Naive thymus-derived CD4-positive, alpha-beta T cell (primary cell): ENCODE measurements around the gene PLEKHG4B. TPM values are rescaled to one million over a fixed set of nuclear protein-coding genes. Genes with fewer than 3 reads are reported as not detected.

Experiments
- ATAC-seq: fragments of 150-1000 bp; cut with Tn5 transposase; 2 replicates; pipeline ENCODE4 v1.10.0; 2021; ENCODE audit warnings: mild to moderate bottlenecking, moderate library complexity
- CTCF ChIA-PET: fragments of 350-600 bp; sonication (Branson Sonifier 250); formaldehyde crosslinking; loops from one replicate; lab custom pipeline; 2021; ENCODE audit warnings: antibody characterized with exemption; lab: Charles Lee
- POLR2A ChIA-PET: fragments of 350-600 bp; sonication (Branson Sonifier 250); formaldehyde crosslinking; loops from one replicate; lab custom pipeline; 2021; ENCODE audit warnings: antibody characterized with exemption, inconsistent platforms; lab: Charles Lee
- DNase-seq, 9 donors: peaks; one replicate each; pipeline versions ENCODE4 v3.0.0 to v3.0.0-alpha.2; 2020 to 2022; ENCODE audit warnings: mixed read lengths in 1 of 9
- H3K27ac ChIP-seq: one replicate; pipeline ENCODE4 v1.7.0; 2013; ENCODE audit warnings: mild to moderate bottlenecking, low read depth, low read length, moderate library complexity
- H3K27me3 ChIP-seq, 2 donors: one replicate each; pipeline ENCODE4 v1.7.0; 2013; ENCODE audit warnings: low read length in 2 of 2, mild to moderate bottlenecking in 2 of 2, moderate library complexity in 2 of 2; ENCODE audit not compliant: control insufficient read depth in 2 of 2, insufficient read depth in 2 of 2
- H3K36me3 ChIP-seq, 3 experiments: 1 replicate in 2 of 3; 2 replicates in 1 of 3; pipeline ENCODE4 v1.7.0; 2013; ENCODE audit warnings: low read length in 3 of 3, mild to moderate bottlenecking in 3 of 3, moderate library complexity in 1 of 3; ENCODE audit not compliant: insufficient read depth in 3 of 3, control insufficient read depth in 2 of 3
- H3K4me1 ChIP-seq, 2 donors: one replicate each; pipeline ENCODE4 v1.7.0; 2013; ENCODE audit warnings: low read length in 2 of 2, mild to moderate bottlenecking in 2 of 2, moderate library complexity in 1 of 2; ENCODE audit not compliant: control insufficient read depth in 2 of 2, insufficient read depth in 2 of 2
- H3K4me3 ChIP-seq: 2 replicates; pipeline ENCODE4 v1.7.0; 2013; ENCODE audit warnings: mild to moderate bottlenecking, low read length
- H3K9me3 ChIP-seq, 3 experiments: 1 replicate in 2 of 3; 2 replicates in 1 of 3; pipeline ENCODE4 v1.7.0; 2013; ENCODE audit warnings: low read length in 3 of 3; ENCODE audit not compliant: control insufficient read depth in 2 of 3
- H3K27ac Mint-ChIP-seq, 9 donors: one replicate each; pipeline ENCODE4 v1.8.0; 2020 to 2022; ENCODE audit warnings: mixed read lengths in 9 of 9, mild to moderate bottlenecking in 8 of 9, moderate library complexity in 5 of 9, inconsistent platforms in 2 of 9
- H3K27me3 Mint-ChIP-seq, 5 donors: one replicate each; pipeline ENCODE4 v1.8.0; 2021 to 2022; ENCODE audit warnings: mixed read lengths in 5 of 5, mild to moderate bottlenecking in 1 of 5
- H3K36me3 Mint-ChIP-seq, 5 donors: one replicate each; pipeline ENCODE4 v1.8.0; 2020 to 2022; ENCODE audit warnings: mixed read lengths in 5 of 5, mild to moderate bottlenecking in 3 of 5, inconsistent platforms in 1 of 5
- H3K4me1 Mint-ChIP-seq, 7 donors: one replicate each; pipeline ENCODE4 v1.8.0; 2020 to 2022; ENCODE audit warnings: mixed read lengths in 7 of 7, mild to moderate bottlenecking in 3 of 7, inconsistent platforms in 1 of 7
- H3K4me3 Mint-ChIP-seq, 10 donors: one replicate each; pipeline ENCODE4 v1.8.0; 2020 to 2022; ENCODE audit warnings: mild to moderate bottlenecking in 10 of 10, mixed read lengths in 10 of 10, moderate library complexity in 6 of 10, inconsistent platforms in 2 of 10
- H3K9me3 Mint-ChIP-seq, 11 donors: one replicate each; pipeline ENCODE4 v1.8.0; 2020 to 2022; ENCODE audit warnings: mixed read lengths in 11 of 11, mild to moderate bottlenecking in 4 of 11, inconsistent platforms in 1 of 11, moderate library complexity in 1 of 11
- intact Hi-C, 2 donors: fragments of 100-400 bp; cut with micrococcal nuclease; formaldehyde crosslinking; loops; one replicate each; pipeline ENCODE4 v1.15.1; 2023
- polyA plus RNA-seq, 2 donors: library from polyadenylated mRNA; unstranded; fragments of 300-500 nt; fragmentation: Illumina TruSeq; gene quantifications; one replicate each; pipeline ENCODE4 v1.2.3, GENCODE V29; 2021
- total RNA-seq, 6 experiments: library from RNA in 5 of 6; stranded (reverse) in 5 of 6; gene quantifications; 1 replicate in 5 of 6; 2 replicates in 1 of 6; pipeline ENCODE4 v1.2.3 and lab custom pipeline; 2021 to 2026

PLEKHG4B gene
- total and polyA plus RNA-seq, 7 experiments from 2014 or later = 0.39 to 2.0 TPM; not detected in 5

DNA sequence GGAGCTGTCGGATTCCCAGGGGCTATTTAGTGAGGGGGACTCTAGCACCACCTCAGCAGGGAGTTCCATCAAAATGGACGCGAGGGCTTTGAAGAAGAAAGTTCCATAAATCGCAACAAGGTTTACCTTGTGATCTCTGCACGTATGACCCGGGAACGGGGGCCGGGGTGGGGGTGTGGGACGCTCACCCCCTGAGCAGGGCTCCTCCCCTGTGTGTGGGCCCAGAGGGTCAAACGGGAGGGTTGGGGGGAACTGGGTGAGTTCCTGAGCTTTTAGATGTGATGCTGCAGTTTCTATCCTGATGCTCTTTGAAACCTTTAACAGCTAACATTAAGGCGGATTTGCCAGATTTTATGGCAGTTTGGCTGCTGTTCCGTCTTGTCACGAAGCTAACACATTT is 80.5 kb downstream of the PLEKHG4B start:
- Histone ChIP-seq H3K4me3 (no peak overlapping the region), H3K9me3 (no peaks in the 10 kb centered on the region), H3K36me3 (no peaks in the 10 kb centered on the region), H3K27me3 (no peaks in the 10 kb centered on the region), H3K4me1 (no peaks in the 10 kb centered on the region), H3K27ac (no peak overlapping the region)
- H3K4me3 Mint-ChIP-seq = no peak overlapping the region
- H3K27ac Mint-ChIP-seq = no peak overlapping the region
- intact Hi-C loops = no loop called here
- ChIA-PET CTCF (no interaction called here), POLR2A (no interaction called here)
- H3K27me3 Mint-ChIP-seq = peaks cover 0 to 5% (median 0%) of the 10 kb centered on the region in 5 donors
- H3K4me1 Mint-ChIP-seq = peaks cover 0 to 1% (median 0%) of the 10 kb centered on the region in 7 donors
- H3K9me3 Mint-ChIP-seq = no peaks in the 10 kb centered on the region
- peaks cover 0 to 4% (median 0%) of the 10 kb centered on the region in 5 donors for H3K36me3 Mint-ChIP-seq
- ATAC-seq = no peak
- no peak for DNase-seq

GRCh38 chr5:172841-173251 is 80.9 kb downstream of the PLEKHG4B start:
- Mint-ChIP-seq H3K4me1 (peaks cover 0 to 1% (median 0%) of the 10 kb centered on the region in 7 donors), H3K27ac (no peak overlapping the region), H3K36me3 (peaks cover 0 to 4% (median 0%) of the 10 kb centered on the region in 5 donors), H3K9me3 (no peaks in the 10 kb centered on the region), H3K4me3 (no peak overlapping the region), H3K27me3 (peaks cover 0 to 5% (median 0%) of the 10 kb centered on the region in 5 donors)
- no peaks in the 10 kb centered on the region for H3K36me3 ChIP-seq
- no peaks in the 10 kb centered on the region for H3K9me3 ChIP-seq
- POLR2A ChIA-PET = no interaction called here
- ATAC-seq = no peak
- intact Hi-C loops = no loop called here
- no peaks in the 10 kb centered on the region for H3K27me3 ChIP-seq
- H3K4me1 ChIP-seq = no peaks in the 10 kb centered on the region
- CTCF ChIA-PET = no interaction called here
- DNase-seq = no peak
- H3K27ac ChIP-seq = no peak overlapping the region
- H3K4me3 ChIP-seq = no peak overlapping the region

DNA sequence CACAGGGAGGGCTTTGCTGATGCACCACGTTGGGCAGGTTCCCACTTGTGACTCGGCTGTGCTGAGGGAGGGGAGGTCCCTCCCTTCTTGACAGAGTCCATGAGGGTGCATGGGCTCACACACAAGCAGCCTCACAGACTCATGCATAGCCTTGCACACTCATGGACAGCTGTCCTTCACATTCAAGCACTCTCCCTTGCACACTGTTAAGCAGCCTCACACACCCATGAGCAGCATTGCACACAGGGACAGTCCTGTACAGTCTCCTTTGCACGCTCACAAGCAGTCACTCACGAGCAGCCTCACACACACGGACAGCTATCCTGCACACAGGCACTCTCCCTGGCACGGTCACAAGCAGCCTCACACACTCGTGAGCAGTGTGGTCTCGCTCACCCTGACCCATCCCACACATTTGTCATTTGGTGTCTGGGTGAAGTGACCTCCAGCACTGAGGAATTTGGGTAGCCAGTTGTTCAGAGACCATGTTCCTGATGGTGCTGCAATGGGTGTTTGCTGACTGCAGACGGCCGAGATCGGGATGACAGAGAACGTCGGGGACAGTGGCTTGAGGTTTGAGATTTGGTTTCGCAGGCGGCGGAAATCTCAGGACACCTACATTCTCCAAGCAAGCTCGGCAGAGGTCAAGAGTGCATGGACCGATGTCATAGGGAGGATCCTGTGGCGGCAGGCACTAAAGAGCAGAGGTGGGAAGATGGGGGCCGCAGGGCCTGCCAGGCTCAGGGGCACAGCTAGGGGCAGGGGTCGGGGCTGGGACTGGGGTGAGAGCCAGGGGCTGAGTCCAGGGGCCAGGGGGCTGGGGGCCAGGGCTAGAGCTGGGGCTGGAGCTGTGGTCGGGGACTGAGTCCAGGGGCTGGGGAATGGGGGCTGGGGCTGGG is 81.7 kb downstream of the PLEKHG4B start:
- peaks cover 0 to 1% (median 0%) of the 10 kb centered on the region in 7 donors for H3K4me1 Mint-ChIP-seq
- intact Hi-C loops = no loop called here
- no peak for DNase-seq
- no peak overlapping the region for H3K27ac Mint-ChIP-seq
- ATAC-seq = no peak
- Histone ChIP-seq H3K27me3 (no peaks in the 10 kb centered on the region), H3K4me3 (no peak overlapping the region), H3K4me1 (no peaks in the 10 kb centered on the region), H3K36me3 (no peaks in the 10 kb centered on the region), H3K27ac (no peak overlapping the region), H3K9me3 (no peaks in the 10 kb centered on the region)
- no peaks in the 10 kb centered on the region for H3K9me3 Mint-ChIP-seq
- H3K4me3 Mint-ChIP-seq = no peak overlapping the region
- peaks cover 0 to 4% (median 0%) of the 10 kb centered on the region in 5 donors for H3K36me3 Mint-ChIP-seq
- H3K27me3 Mint-ChIP-seq = peaks cover 0 to 5% (median 0%) of the 10 kb centered on the region in 5 donors
- POLR2A ChIA-PET = no interaction called here
- CTCF ChIA-PET = no interaction called here

DNA sequence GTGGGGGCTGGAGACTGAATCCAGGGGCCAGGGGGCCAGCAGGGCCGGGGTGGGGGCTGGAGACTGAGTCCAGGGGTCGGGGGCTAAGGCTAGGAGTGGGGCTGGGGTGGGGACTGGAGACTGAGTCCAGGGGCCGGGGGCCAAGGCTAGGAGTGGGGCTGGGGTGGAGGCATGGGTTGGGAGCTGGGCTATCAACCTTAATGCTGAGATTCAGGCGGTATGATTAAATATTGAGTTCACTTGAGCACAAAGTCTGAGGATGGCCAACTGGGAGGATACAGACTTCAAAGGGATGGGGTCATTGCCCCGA is 82.3 kb downstream of the PLEKHG4B start:
- Histone ChIP-seq H3K27ac (no peak overlapping the region), H3K36me3 (no peaks in the 10 kb centered on the region), H3K9me3 (no peaks in the 10 kb centered on the region), H3K4me1 (no peaks in the 10 kb centered on the region), H3K27me3 (no peaks in the 10 kb centered on the region), H3K4me3 (no peak overlapping the region)
- Mint-ChIP-seq H3K27me3 (peaks cover 0 to 7% (median 0%) of the 10 kb centered on the region in 5 donors), H3K4me3 (no peak overlapping the region), H3K36me3 (peaks cover 0 to 4% (median 0%) of the 10 kb centered on the region in 5 donors), H3K9me3 (no peaks in the 10 kb centered on the region), H3K27ac (no peak overlapping the region), H3K4me1 (peaks cover 0 to 1% (median 0%) of the 10 kb centered on the region in 7 donors)
- ATAC-seq (no peak), DNase-seq (no peak)
- intact Hi-C loops = no loop called here
- POLR2A ChIA-PET = no interaction called here
- CTCF ChIA-PET = no interaction called here

DNA sequence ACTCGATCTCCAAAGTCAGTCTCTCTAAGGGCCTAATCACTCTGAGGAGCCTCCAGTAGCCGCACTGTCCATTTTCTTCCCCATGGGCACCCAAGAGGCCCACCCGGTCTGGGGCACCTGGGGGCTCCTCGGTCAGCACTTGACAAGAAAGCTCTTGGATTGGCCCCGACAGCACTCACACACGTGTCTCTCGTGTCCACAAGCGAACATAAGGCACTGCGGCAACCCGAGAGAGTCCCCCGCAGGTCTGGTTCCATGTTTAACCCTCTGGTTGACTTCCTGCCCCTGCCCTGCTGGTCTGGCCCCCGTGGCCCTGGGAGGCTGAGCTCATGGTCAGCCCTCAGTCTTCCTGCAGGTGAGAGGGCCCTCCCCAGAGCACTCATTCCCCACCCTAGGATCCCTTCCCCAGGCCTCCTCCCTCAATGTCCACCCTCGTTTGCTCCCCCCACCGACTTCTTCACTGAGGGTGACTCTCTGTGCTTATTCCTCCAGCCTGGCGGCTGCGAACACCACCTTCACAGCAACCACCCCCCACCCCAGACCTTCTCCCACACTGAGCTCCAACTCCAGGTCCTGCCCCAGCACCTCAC is 83.0 kb downstream of the PLEKHG4B start:
- Histone ChIP-seq H3K27ac (no peak overlapping the region), H3K4me1 (no peaks in the 10 kb centered on the region), H3K9me3 (no peaks in the 10 kb centered on the region), H3K27me3 (no peaks in the 10 kb centered on the region), H3K36me3 (no peaks in the 10 kb centered on the region), H3K4me3 (no peak overlapping the region)
- no peak for ATAC-seq
- CTCF ChIA-PET = no interaction called here
- H3K4me3 Mint-ChIP-seq = no peak overlapping the region
- H3K9me3 Mint-ChIP-seq = no peaks in the 10 kb centered on the region
- intact Hi-C loops = no loop called here
- no peak overlapping the region for H3K27ac Mint-ChIP-seq
- peaks cover 0 to 4% (median 0%) of the 10 kb centered on the region in 5 donors for H3K36me3 Mint-ChIP-seq
- H3K4me1 Mint-ChIP-seq = peaks cover 0 to 1% (median 0%) of the 10 kb centered on the region in 7 donors
- no peak for DNase-seq
- peaks cover 0 to 7% (median 0%) of the 10 kb centered on the region in 5 donors for H3K27me3 Mint-ChIP-seq
- POLR2A ChIA-PET = no interaction called here

DNA sequence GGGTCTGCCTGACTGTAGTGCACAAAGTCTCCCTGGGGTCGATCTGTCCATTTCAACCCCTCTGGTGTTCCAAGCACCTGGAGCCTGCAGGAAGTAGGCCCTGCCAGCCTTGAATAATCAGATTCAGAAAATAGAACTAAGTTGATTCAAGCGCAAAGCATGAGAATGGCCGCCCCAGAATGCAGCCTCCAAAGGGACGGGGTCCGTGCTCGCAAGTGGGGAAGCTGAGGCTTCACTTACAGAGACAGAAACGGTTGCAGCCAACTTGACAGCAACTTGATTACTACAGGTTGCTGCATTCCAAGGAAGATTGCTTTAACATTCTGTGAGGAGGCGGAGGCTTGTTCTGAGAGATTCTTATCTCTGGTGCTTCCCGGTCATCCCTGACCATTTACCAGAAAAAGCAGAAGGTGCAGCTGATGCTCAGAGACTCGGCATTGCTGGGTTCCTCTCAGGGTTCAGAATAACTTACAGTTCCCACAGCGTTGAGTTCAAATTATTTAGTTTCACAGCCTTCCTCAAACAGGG is 84.4 kb downstream of the PLEKHG4B start:
- Histone ChIP-seq H3K36me3 (no peaks in the 10 kb centered on the region), H3K4me3 (no peak overlapping the region), H3K9me3 (no peaks in the 10 kb centered on the region), H3K27me3 (no peaks in the 10 kb centered on the region), H3K4me1 (no peaks in the 10 kb centered on the region), H3K27ac (no peak overlapping the region)
- H3K4me3 Mint-ChIP-seq = no peak overlapping the region
- intact Hi-C loops = no loop called here
- peaks cover 0 to 1% (median 0%) of the 10 kb centered on the region in 7 donors for H3K4me1 Mint-ChIP-seq
- no peaks in the 10 kb centered on the region for H3K9me3 Mint-ChIP-seq
- peaks cover 0 to 4% (median 0%) of the 10 kb centered on the region in 5 donors for H3K36me3 Mint-ChIP-seq
- H3K27me3 Mint-ChIP-seq = peaks cover 0 to 10% (median 0%) of the 10 kb centered on the region in 5 donors
- POLR2A ChIA-PET = no interaction called here
- no peak overlapping the region for H3K27ac Mint-ChIP-seq
- DNase-seq (no peak), ATAC-seq (no peak)
- CTCF ChIA-PET = no interaction called here
